Activated CD4-positive, alpha-beta T cell treated with anti-CD3 and anti-CD28 coated beads, Interleukin-2, amount 50 U/mL, for 48 hours (primary cell): ENCODE measurements around the gene DICER1.

Experiments
- DNase-seq, 2 experiments: peaks; one replicate each; pipeline ENCODE4 v3.0.0-alpha.2; 2020

The DICER1 gene

DNA sequence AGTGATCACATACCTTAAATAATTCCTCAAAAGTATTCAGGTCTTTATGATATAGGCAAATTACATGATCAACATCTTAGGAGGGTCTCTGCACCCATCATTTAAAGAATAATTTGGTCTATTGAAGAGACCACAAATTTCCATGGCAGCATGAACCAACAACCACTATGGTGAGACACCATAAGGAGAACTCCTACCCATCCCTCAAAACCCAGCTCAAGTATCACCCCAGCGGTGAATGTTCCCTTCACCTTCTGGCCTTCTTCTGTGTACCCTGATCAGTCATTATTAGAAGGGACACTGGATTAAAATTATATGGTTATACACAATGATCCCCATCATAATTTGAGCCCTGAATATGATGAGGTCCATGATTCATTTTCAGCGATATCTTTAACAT is 81.5 kb downstream of the DICER1 start:
- no peak for DNase-seq

DNA sequence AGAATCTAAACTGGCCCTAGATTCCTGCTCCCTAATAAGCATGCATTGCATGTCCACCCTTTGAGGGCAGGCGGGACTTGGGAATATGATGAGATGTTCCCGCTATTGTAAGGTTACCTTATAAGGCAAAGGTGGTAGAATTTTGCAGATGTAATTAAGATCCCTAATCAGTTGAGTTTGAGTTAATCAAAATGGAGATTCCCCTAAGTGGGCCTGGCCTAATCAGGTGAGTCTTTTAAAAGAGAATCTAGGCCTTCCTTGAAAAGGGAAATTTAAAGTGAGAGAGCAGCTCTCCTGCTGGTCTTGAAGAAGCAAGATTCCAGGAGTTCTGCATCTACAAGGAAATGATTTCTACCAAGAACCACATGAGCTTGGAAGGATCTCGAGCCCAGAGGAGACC is 83.4 kb downstream of the DICER1 start:
- DNase-seq = no peak

DNA sequence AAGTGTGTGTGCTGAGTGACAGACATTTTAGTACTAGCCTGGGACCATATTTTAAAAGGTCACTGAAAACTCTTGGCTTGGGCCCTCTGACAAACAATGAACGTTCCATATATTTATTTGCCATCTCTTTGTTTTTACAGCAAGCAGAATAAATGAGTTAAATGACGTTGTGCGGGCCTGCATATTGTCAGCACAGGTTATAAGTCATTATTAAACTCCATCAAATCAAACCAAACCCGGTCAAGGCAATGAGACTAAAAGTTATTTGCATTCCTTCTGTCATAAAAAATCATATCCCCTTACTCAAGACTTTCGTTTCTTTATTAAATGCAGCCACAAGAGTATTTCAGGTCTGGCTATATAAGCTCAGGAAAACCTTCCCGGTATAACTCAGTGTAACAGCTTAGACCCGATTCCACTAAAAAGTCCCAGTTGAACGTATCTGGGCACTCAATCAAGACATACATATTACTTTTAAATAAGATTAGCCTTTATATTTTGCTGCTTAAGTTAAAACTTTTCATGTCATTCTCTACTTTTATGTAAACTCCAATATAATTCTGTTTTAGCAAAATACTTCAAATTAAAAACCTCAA is 84.9 kb downstream of the DICER1 start:
- no peak for DNase-seq

DNA sequence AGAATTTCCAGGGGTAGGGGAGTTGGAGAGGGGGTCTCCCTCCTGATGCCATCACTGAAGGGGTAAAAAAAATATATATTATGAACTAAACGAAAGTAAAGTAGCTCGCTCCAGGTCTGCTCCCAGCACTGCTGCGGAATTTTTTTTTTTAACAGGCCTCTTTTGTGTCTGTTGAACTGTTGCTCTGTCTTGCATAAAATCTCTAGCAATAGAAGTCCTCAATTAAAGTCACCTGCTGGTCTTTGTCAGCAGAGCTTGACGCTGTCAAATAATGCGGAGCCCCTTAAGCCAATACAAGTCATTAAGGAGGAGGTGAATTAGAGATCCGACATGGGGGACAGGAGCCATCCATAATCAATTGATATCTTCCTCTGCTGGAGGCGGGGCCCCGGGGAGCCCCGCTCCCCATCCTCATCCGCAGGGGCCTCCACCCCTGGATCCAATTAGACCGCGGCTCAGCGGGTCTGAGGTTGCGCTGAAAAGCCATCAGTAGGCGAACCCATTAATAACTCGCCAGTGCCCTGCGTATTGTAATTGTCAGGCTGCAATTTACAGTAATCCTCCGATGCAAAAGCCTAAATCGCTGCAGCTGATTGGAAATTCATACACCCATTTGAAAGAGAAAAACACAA is 85.6 kb downstream of the DICER1 start:
- DNase-seq = no peak

DNA sequence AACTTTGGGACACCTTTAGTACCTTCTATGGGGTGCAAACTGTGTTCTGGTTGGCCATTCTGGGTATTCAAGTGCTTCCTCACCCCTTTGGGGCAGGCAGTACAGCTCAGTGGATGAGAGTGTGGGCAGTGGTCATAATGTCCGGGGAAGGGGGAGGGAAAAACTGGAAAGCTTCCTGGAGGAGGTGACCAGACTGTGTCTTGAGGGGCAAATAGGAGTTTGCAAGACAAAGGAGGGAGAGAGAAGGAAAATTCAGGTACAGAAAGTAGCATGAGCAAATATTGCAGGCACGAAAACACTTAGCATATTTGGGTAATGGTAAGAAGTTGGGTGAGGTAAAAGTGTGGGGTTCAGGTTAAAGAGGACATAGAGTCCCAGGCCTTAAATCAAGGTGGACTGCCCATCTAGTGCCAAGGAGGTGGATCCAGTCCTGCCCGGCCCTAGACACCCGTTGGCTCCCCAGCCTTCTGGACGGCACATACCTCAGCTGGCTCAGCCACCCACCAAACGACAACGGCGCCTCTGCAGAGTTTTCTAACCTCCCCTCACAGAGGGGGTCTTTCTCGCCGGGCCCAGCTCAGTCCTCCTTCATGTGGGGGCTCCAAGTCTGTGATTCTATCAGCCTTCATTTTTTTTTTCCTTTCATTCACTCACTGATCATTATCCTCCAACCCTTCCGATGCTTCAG is 86.4 kb downstream of the DICER1 start:
- no peak for DNase-seq

DNA sequence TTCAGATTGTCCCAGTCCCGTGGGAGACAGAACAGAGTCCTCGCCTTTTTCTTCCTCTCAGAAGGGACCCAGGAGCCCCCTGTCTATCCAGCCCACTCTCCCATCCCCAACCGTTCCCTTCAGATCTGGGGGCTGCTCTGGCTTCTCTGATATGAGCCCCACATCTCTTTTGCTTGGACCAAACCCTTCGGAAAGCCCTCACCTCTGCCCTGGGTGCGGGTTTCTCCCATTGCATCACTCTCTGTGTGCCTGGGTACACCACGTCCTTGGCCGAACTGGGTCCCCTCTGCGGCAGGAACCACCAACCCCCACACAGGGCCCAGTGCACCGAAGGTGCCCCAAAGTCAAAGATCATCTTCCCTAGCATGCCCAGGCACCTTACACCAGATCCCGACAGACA is 87.8 kb downstream of the DICER1 start:
- DNase-seq = no peak

DNA sequence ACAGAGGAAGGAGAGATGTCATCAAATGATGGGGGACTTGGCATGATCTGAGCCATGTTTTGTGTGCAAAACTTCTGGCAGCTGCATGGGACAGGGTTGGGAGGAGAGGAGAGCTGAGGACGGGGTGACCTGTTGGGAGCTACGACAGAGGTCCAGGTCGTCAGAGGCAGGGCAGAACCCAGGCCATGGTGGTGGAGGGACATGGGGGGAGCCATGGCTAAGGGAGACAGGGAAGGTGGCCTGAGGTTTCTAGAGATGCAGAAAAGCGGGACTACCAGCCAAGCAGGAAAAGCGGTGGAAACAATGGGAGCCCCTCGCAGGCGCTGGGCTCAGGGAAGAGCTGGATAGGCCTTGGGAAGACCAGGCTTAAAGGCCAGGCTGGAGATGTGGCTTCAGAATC is 88.3 kb downstream of the DICER1 start:
- DNase-seq = no peak

DNA sequence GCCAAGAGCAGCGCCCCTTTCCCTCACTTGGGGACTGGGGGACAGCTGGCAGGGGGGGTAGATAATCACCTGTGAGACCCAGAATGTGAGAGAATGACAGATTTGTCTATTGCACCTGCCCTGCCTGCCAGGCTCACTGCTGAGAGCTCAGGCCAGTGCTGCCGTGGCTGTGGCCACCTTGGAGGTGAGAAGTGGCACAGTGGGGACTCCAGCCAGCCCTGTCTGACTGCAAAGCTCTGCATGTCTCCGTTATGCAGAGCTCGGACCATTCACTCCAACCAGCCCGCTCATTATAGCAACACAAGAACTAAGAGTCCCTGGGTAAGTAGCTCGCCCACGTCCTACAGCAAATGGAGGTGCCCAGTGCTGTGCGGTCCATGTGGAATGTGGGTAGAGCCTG is 88.8 kb downstream of the DICER1 start:
- no peak for DNase-seq

DNA sequence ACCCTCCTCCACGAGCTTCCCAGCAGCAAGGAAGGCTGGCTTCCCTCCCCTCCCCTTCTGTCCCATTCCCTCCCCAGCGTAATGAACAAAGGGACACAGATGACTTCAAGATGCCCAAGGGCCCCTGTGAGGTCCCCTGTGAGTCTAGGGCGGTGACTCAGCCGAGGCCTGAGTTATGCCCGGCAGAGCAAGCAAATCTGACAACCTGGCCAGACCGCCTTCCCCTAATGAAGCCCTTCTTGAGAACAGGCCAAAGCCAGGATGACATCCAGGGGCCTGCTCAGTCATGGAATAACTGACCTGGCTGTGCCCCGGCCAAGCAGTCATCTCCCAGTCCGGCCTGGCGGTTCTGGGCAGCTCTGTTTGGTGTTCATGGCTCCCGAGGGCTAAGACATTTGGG is 89.2 kb downstream of the DICER1 start:
- no peak for DNase-seq

DNA sequence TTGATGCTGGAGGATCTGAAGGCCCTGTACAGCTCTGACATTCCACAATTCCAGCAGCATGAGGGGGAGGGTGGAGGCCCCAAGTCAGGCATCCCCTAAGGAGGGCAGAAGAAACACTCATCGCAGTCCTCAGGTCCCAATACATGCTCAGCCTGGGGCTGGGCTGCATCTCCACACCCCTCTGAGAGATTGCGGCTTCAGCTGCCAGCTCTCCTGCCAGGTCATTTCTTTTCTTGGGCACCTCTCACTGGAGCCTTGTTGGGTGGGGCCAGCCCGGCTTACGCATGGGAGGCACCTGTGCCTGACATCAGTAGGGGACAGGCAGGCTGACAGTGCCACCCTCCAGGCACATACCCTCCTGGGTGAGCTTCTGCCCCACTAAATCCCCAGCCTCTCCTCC is 89.8 kb downstream of the DICER1 start:
- DNase-seq = no peak

DNA sequence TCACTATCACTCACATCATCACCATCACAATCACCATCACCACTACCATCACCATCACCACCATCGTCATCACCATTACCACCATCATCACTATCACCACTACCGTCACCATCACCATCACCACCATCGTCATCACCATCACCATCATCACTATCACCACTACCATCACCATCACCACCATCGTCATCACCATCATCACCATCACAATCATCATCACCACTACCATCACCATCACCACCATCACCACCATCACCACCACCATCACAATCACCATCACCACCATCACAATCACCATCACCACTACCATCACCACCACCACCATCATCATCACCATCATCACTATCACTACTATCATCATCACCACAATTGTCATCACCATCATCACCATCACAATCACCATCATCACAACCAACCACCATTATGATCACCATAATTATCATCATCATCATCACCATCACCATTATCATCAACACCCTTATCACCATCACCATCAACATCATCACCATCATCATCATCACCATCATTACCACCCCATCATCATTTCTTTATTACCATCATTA is 90.8 kb downstream of the DICER1 start:
- no peak for DNase-seq

DNA sequence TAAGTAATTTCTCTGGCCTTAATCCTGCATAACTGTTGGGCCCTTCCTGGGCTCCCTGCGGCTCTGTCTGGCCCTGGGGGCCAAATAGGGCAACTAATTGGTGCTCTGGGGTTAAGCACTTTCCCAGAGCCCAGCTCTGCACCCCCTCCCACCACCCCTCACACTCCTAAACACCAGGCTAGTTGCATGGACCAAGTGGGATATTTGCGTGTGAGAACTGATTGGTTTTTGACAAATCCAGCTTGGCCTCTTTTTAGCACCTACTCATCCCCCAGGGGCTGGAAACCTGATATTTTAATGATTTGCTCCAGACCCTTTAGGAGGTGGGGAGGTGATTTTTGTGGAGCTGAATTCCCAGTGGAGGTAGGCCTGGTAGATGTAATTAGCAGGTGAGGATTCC is 91.9 kb downstream of the DICER1 start:
- DNase-seq = no peak

DNA sequence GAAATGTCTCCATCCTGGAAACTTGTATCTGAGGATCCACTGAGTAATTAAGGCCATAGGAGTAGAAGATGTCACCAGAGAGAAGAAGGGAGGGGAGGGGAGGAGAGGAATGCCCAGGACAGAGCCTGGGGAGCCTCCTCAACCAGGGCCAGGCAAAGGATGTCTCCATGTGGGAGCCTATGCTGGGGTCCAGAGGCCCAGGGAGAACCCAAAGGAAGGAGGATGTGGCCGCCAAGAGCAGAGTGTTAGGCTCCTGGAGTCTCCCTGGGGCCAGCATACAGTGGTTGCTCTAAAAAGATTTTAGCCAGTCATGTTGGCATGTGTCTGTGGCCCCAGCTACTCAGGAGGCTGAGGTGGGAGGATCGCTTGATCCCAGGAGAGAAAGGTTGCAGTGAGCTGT is 92.6 kb downstream of the DICER1 start:
- no peak for DNase-seq

DNA sequence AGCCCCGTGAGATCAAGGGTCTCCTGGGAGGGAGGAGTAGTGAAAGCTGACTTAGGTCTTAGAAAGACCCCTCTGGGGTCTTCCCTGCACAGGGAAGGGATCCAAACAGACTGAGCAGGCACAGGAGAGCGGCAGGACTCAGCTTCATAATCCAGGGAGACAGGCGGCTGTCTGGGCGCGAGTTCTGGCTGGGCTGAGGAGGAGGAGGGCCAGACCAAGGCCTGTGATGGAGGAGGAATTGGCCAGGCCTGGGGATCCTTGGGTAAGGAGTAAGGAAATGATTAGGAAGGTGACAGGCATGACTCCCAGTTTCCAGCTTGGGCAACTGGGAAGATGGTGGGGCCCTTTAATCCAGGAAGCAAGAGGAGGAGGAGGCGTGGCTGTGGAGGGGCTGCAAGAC is 93.1 kb downstream of the DICER1 start:
- DNase-seq = no peak

DNA sequence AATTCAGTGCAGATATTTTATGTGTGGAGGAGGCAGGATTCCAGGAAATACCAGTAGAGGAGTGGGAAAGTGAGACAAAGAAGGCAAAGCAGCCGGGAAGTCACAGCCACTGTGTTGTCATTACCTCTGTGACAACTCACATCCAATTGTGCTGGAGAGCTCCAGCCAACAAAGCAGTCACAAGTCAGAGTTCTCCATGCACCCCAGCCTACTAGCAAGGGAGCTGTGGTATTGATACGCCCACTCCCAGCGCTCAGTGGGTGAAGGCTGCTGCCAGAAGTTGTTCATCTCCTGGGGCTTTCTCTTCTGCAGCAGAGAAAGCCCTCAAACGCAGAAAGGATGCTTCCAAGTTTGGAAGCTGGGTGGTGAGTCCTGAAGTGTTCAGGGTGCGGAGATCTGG is 93.9 kb downstream of the DICER1 start:
- no peak for DNase-seq

DNA sequence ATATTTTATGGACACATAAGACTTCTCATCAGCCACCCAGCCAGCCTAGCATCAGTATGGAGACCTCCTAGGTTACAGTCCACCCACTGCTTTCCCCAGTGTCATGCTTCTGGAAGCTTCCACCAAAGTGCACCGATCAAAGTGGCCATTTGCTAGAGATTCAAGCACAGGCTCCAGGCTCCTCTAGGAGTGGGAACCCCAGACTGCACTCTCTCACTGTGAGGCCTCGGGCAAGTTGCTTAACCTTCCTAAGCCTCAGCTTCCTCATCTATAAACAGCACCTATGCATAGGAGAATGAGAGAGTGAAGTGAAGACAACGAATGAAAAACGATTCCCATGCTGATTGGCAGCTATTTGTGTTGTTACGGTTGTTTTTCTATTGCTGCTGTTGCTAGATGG is 94.4 kb downstream of the DICER1 start:
- no peak for DNase-seq

DNA sequence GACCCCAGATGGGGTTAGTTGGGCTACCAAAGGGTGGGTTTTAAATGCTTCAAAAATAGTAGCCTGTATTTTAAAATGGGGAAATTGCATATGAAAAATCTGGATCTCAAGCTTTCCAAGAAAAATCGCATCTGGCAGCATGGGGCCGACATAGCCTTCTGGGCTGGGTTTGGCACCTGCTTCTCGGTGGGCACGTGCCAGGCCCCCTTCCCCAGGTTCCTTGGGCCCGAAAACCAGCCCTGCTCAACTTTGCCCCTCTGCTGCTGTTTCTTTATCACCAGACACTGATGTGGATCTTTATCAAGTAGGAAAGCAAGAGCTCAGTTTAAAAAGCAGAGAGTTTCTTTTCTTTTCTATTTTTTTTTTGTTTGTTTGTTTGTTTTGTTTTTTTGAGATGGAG is 95.1 kb downstream of the DICER1 start:
- no peak for DNase-seq

DNA sequence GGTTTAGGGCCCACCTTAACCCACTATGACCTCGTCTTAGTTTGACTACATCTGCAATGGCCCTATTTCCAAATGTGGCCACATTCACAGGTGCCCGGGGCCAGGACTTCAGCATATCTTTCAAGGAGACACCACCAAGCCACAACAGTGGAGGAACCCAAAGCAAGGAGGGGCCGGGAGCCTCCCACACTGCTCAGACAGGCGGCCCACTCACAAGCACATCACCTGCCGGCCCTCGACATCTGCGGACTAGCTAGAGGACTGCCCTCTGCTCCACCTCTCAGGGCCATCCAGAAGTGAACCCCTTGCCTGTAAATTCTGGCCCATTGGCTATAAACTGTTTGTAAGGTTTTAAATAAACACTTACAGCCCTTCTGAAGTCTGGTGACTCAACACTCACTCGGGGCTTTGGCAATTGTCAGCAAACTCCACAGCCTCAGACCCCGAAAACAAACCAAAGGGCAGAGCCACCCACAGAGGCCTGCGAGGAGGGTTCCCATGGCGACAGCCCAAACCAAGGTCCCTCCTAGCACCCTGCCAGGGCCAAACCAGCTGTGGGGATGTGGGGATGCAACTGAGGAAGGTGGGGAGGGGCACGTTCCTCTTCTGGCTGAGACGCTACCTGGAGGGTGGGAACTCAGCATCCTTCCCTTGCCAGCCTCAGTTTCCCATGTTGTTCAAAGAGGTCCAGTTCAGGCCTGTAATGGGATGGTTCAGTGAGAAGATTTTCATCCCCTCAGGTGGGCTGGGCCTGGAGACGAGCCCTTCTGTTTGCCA is 95.8 kb downstream of the DICER1 start:
- no peak for DNase-seq

DNA sequence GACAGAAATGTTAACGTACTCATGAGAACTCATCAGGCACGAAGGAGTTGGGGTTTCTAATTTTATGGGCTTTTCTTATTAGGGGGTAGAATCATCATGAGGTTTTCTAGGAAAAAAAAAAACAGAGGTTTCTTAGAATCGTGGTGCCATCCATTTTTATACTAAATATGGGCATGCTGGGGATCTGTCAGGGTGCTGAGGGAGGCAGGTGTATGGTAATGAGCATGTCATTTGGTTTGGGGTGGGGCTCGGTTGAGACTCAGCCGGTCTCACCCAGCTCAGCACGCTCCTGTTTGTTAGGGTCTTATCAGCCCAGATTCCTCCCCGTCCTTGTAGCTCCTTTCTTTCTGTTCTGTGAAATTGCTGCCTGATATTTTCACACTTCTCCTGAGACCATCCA is 98.2 kb downstream of the DICER1 start:
- DNase-seq = no peak

DNA sequence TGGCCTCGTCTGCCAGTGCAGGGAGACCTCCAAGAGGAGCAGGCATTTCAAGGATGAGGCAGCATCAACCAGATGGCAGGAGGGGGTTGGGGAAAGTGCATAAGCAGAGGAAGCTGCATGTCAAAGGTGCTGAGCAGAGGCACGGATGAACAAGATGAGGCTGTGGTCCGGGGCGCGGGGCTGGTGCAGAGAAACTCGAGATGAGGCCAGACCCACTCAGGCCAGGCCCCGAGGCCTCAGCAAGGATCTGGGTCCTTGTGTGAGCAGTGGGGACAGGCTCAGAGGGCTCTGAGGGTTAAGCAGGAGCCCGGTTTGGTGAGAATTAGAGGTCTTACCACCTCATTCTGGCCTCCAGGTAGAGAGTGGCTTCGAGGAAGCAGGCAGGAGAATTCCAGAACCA is 98.8 kb downstream of the DICER1 start:
- DNase-seq = no peak

DNA sequence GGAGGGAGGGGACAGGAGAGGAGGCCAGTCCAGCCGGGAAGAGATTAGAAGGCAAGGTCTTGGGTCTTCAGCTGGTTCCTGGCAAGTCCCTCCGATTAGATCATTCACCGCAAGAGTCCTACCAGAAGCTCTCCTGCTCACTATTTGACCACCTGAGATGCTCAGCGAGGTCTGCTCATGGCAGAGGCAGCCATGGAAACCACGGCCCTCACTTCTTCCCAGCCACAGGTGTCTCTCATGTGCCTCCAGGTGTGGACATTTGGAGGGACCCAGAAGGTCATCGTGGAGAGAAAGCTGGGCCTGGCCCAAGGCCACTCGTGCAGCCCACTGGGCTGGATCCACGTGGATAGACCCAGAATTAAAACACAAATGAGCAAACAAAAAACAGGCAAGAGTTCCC is 99.5 kb downstream of the DICER1 start:
- DNase-seq = no peak

DNA sequence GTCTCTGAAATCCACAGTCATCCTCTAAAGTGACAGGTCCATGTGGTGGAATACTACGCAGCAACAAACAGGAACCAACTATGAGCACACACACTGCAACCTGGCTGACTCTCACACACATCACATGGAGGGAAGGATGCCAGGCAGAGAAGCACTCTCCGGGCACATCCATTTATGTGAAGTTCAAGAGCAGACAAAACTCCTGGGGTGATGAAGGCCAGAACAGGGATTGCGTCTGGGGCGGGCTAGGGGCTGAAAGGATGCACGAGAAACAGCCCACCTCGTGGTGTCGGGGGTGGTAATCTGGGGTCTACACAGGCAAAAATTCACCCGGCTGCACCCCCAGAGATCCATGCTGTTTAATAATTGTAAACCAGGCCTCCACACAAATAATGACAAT is 100.2 kb downstream of the DICER1 start:
- no peak for DNase-seq

DNA sequence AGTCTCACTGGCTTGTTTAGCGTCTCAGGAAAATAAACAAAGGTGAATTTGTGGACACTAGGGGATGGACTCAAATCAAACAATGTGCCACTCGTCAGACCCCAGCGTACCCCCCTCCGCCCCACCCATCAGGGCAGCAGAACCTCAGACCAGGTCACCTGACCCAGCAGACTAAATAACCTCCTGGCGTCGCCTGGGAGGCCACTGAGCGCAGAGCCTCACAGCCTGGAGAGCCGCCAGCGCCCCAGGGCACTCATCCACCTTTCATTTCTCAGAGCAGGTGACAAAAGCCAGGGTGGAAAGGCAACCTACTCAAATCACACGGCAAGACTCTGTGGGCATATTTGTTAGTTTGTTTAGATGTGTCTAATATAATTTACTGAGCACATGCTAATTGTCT is 100.9 kb downstream of the DICER1 start:
- DNase-seq = no peak

DNA sequence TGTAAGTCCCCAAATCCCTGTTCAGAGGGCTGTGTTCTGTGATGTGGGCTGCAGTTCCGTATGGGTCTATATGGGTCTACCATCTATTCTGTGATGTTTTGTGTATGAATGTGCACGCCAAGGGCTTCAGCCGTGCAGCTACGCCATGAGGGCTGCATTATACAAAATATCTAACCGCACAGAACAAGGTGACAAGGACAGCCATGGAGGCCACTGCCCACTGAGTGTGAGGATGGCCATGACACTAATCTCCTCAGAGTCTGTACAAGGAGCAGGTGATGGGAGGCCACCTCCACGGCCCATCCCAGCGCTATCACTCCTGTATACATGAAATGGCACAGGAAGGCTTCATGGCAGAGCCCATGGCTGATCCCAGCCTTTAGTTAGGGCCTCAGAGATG is 102.0 kb downstream of the DICER1 start:
- no peak for DNase-seq
